NCI-H2171 treated with DMSO at 0.1 percent for 48 hours (cell line): ENCODE measurements around the gene TRAF5.
A peak's percentile ranks its signal among the peaks of the same experiment; 100 is the strongest.
"Not testable (repeated sequence)": the region's sequence is repeated elsewhere in the genome, so short reads cannot be mapped to it uniquely, and the experiment has no call there.

Source experiments
- DNase-seq: peaks from one replicate; lab custom pipeline; 2025; lab: John Stamatoyannopoulos, UW

TRAF5 gene

DNA sequence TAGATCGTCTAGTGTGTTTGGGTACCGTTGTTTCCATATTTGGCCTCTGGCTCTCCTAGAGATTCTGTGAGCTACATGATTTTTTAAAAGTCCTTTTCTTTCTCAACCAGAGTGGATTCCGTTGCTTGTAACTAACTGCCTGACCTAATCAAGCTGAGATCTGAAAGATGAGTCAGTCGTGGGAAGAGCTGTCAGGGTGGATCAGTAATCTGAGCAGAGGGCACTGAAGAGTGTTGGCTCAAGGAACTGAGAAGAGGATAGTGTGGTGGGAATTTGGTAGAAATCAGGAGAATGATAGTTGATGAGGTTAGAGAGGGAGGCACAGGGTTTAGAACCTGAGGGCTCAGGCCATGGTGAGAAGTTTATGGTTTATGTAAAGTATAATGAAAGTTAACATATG, 52.2 kb downstream of the TRAF5 start:
- no peak for DNase-seq

DNA sequence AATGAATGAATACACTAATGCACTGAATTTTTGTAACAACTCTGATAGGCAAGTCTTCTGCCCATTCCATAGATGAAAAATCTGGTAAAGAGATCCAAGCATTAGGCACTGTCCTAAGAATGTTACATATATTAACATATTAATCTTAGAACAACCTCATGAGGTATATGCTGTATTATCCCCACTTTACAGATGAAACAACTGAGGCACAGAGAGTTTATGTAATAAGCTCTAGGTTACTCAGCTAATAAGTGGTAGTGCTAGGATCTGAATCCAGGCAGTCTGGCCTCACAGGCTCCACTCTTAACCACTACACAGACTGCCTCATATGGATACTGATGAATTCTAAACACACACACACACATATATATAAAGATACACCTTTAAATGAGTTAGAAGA, 52.8 kb downstream of the TRAF5 start:
- DNase-seq = no peak

DNA sequence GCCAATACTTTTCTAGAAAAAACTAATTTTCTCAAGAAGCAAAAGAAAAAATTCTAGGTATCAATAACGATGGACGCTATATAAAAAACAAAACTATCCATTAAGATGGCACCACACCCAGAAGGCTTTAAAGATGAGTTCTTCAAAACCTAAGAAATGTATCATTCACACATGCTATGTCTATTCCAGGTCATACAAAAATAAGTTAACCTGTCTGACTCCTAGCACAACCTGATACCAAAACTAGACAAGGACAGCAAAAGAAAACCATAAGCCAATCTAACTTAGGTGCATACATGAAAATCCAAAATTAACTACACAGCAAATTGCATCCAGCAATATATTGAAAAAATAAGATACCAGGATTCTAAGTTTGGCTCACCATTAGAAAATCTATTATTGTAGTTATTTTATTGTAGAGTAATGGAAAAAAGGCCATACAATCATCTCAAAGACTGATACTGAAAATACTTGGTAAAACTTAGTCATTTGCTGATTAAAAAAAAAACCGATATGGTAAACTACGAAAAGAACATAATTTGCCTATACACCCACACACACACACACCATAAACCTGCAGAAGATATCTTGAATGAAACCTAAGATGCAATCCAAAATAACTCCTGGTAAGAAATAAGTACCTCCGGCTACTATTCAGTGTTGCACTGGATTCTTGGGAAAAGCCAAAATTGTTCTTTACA, 55.0 kb downstream of the TRAF5 start:
- DNase-seq = no peak

DNA sequence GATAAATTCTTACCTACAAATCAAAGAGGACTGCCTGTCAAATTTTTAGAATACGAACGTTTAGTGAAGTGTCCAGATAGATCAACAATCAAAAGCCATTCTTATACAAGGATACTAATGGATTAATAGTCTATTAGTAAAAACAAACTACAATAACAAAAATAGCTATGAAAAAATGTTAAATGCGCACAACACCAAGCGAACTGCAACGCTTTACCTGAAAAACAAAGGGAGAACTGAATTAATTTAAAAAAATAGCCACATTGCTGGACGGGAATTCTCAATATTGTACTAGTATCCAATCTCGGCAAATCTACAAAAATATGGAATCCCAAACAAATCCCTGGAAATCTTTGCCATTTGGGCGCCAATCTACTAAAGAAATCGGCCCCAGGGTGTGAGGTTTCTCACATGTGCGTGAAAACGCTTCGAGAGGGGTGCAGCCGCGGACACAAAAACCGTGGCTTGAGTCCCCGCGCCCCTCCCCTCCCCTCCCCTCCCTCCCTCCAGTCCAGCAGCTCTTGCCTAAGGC, 55.6 kb downstream of the TRAF5 start:
- DNase-seq = no peak

DNA sequence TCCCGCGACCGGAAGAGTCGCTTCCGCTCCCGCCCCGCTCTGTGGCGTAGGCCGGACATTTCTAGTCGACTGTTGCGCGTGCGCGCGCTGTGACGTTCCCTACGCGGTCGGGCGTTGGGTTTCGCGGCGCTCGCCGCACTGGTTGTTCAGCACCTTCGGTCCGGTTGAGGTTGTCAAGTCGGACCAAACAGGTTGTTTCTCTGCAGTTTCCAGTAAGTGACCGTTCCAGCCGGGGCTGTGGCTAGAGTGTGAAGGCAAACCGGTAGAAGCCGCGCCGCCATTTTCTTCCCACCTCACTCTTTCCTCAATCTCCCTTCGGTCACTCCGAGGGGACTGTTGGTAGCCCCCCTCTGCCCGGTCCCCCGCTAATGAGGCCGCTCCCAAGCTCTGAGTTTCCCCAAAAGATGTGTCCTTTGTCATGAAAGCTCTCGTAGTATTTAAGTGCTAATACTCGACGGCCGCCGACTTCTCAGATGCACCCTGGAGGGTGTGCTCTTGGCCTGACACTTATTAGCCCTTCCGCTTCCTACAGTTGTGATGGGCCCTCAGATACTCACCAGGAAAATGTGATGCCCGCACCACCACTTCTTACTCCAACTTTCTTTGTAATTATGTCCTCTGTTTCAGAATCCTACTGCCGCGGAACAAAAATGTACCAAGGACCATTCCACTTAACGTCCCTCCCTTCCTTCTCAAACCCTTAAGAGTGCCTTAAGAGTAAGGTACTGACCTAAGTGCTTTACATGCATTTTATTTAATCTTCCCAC, 56.3 kb downstream of the TRAF5 start:
- peak; percentile 75 for DNase-seq

DNA sequence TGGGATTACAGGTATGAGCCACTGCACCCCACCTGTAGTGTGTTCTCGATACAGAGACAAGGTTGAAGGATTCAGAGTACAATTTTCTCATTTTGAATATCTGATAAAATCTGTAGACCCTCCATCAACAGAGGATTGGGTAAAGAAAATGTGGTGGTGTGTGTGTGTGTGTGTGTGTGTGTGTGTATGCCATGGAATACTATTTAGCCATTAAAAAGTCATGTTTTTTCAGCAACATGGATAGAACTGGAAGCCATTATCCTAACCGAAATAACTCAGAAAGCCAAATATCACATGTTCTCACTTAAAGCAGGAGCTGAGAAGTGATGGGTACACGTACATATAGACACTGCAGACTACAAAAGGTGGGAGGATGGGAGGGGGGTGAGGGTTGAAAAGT, 57.9 kb downstream of the TRAF5 start:
- no peak for DNase-seq

DNA sequence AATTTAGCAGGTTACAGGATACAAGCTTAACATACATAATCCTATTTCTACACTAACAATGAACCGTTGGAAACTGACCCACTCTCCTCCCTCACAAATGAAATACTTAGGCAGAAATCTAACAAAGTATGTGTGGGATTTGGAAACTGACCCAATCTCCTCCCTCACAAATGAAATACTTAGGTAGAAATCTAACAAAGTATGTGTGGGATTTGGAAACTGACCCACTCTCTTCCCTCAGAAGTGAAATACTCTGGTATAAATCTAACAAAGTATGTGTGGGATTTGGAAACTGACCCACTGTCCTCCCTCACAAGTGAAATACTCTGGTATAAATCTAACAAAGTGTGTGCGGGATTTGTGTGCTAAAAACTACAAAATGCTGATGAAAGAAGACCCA, 60.3 kb downstream of the TRAF5 start:
- no peak for DNase-seq

DNA sequence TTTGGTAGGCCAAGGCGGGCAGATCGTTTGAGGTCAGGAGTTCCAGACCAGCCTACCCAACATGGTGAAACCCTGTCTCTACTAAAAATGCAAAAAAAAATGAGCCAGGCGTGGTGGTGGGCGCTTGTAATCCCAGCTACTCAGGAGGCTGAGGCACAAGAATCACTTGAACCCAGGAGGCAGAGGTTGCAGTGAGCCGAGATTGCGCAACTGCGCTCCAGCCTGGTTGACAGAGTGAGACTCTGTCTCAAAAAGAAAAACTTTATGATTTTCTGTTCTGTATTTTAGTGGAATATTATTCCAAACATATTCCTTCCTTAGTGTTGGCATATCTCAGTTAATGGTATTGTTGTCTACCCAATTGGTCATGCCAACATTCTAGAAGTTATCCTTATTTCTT, 64.2 kb downstream of the TRAF5 start:
- DNase-seq = not testable (repeated sequence)

DNA sequence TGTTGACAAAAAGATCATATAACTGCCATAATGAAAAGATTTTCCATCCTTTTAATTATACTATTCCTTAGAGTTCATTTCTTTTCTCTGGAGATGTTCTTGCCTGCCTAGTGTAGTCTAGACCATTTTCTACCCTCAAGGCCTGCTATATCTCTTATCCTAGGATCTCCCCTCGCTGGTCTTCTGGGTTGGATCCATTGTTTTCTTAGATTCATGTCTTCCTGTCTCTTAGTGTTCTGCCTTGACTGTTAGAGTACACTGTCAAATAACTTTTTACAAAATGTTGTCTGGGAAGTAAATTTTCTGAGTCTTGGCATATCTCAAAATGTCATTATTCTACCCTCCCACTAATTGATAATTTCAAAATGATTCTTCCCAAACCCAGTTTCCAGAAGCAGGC, 66.6 kb downstream of the TRAF5 start:
- no peak for DNase-seq

DNA sequence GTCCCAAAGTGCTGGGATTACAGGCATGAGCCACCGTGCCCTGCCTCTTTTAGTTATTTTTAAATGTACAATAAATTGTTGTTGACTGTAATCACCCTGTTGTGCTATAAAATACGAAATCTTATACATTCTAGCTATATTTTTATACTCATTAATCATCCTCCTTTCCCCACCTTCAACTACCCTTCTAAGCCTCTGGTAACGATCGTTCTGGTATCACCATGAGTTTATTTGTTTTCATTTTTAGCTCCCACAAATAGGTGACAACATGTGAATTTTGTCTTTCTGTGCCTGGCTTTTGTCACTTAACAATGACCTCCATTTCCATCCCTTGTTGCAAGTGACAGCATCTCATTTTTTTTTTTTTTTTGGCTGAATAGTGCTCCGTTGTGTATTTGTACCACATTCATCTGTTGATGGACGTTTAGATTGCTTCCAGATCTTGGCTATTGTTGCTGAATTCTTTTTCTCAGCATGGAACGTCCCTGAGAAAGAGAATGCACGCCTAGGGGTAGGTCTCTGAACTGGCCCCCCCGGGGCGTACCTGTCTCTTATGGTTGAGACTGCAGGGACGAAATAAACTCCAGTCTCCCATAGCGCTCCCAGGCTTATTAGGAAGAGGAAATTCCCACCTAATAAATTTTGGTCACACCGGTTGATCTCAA, 71.8 kb downstream of the TRAF5 start:
- not testable (repeated sequence) for DNase-seq

DNA sequence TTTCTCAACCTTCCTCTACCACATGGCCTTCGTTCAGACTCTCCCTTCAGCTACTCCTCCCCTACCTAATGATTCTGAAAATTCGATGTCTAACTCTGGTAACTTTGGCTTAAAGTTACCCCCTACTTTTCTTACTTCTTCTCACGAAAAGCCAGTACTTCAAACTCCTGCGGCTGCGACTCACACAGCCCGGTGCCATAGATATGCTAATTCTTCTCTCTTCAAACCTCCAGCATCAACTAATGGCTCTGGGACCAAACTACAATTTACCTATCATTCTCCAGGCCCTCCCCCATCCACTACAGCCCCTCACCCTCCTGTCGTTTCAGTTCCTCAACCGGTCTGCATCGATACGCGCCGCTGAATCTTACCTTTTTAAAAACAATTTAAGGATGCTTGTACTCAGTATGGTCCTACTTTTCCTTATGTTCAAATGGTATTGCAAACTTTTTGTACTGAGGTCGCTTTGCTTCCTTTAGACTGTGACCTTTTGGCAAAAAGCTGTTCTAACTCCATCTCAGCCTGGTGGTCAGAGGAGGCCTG, 73.3 kb downstream of the TRAF5 start:
- DNase-seq = not testable (repeated sequence)

DNA sequence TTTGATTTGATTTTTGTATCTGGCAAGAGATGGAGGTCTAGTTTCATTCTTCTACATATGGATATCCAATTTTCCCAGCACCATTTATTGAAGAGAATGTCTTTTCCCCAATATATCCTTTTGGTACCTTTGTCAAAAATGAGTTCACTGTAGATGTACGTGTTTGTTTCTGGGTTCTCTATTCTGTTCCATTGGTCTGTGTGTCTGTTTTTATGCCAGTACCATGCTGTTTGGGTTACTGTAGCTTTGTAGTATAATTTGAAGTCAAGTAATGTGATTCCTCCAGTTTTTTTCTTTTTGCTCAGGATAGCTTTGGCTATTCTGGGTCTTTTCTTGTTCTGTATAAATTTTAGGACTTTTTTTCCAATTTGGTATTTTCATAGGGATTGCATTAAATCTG, 75.1 kb downstream of the TRAF5 start:
- DNase-seq = not testable (repeated sequence)

DNA sequence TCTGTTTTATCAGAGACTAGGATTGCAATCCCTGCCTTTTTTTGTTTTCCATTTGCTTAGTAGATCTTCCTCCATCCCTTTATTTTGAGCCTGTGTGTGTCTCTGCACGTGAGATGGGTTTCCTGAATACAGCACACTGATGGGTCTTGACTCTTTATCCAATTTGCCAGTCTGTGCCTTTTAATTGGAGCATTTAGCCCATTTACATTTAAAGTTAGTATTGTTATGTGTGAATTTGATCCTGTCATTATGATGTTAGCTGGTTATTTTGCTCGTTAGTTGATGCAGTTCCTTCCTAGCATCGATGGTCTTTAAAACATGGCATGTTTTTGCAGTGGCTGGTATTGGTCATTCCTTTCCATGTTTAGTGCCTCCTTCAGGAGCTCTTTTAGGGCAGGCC, 79.5 kb downstream of the TRAF5 start:
- DNase-seq = not testable (repeated sequence)

DNA sequence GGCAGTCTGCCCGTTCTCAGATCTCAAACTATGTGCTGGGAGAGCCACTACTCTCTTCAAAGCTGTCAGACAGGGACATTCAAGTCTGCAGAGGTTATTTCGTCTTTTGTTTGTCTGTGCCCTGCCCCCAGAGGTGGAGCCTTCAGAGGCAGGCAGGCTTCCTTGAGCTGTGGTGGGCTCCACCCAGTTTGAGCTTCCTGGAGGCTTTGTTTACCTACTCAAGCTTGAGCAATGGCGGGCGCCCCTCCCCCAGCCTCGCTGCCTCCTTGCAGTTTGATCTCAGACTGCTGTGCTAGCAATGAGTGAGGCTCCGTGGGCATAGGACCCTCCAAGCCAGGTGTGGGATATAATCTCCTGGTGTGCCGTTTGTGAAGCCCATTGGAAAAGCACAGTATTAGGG, 81.1 kb downstream of the TRAF5 start:
- not testable (repeated sequence) for DNase-seq

DNA sequence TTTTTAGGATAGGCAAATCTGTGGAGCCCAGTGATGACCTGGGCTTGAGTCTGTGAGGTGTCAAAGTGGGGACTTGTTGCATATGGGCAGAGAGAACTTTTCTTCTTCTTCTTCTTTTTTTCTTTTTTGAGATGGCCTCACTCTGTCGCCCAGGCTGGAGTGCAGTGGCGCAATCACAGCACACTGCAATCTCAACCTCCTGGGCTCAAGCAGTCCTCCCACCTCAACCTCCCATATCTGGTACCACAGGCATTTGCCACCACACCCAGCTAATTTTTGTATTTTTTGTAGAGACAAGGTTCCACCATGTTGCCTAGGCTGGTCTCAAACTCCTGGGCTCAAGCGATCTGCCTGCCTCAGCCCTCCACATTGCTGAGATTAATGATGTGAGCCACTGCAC, 85.0 kb downstream of the TRAF5 start:
- DNase-seq = no peak

DNA sequence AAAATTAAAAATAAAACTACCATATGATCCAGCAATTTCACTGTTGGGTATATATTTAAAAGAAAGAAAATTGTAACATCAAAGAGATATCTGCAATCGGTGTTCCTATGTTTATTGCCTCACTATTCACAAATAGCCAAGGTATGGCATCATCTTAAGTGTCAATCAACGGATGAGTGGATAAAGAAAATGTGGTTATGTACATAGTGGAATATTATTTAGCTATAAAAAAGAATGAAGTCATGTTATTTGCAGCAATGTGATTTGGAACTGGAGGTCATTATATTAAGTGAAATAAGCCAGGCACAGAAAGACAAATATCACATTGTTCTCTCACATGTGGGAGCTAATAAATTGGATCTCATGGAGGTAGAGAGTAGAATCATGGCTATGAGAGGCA, 89.1 kb downstream of the TRAF5 start:
- no peak for DNase-seq

DNA sequence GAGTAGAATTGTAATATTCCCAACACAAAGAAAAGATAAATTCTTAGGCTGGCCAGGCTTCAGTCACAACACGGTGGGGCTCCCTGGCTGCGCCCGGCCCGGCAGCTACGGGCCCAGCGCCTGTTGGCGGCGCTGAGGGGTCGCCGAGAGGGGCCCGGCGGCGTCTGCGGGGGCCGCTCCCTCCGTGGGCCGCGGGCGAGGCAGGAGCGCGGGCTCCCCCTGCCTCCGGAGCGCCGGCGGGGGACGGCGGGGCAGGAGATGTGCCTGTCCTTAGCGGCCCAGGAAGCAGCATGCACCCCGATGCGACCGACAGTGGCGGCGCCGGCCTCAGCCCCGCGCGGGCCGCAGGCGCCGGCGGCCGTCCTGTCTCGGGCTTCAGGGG, 89.6 kb downstream of the TRAF5 start:
- DNase-seq = peak; percentile 41

DNA sequence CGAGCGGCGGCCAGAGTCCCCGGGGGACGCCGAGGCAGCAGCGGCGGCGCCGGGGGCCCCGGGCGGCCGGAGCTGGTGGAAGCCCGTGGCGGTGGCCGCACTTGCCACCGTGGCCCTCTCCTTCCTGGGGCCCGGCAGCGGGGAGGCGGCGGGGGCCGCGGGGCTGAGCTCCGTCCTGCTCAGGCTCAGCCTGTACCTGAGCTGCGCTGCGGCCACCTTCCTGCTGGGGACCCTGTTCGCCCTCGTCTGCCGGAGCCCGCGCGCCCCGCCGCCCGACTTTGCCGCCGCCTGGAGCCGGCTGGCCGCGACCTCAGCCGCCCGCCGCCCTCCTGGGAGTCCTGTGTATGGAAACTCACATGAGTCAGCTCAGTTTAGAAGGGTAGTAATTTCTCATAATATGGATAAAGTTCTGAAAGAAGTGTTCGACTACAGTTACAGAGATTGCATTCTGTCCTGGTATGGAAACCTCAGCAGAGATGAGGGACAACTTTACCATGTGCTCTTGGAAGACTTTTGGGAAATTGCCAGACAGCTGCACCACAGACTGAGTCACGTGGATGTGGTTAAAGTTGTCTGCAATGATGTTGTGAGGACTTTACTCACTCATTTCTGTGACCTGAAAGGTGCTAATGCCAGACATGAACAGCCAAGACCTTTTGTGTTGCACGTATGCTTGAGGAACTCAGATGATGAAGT, 90.1 kb downstream of the TRAF5 start:
- peak; percentile 53 for DNase-seq

DNA sequence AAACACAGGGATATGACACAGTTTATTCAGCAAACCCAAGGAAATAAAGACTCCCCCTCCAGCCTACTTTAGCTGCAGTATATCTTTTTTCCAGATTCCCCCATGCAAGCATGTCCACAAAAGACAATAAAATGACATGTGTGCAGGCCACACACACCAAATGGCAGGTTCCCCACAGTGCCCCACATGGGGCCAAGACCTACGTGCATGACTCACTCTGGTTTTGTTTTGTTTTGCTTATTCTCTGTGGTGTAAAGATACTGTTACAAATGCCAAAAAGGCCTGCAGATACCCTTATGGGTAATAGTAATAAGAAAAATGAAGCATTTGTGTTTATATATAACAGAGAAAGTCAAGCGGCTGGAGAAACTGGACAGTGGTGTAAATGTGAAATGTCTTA, 93.8 kb downstream of the TRAF5 start:
- DNase-seq = peak; percentile 10

DNA sequence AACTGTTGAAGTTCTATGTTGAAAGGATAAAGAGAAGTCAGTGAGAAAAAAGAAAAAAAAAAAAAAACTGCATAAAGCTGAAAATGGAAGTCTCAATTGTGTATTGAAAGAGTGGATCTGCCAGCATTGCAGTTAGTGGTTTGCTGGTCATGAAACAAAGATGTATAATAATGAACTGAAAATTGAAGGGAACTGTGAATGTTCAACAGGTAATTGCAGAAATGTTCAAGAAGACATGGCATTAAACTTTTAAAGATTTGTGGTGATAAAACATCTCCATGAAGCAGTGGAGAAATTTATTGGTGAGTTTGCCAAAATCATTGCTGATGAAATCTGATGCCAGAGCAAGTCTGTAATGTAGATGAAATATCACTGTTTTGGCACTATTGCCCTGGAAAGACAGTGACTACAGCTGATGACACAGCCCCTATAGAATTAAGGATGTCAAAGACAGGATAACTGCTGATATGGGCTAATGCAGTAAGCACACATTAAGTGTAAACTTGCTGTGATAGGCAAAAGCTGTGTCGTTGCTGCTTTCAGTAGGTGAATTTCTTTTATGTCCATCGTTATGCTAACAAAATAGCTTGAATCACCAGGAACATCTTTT, 94.3 kb downstream of the TRAF5 start:
- DNase-seq = no peak

DNA sequence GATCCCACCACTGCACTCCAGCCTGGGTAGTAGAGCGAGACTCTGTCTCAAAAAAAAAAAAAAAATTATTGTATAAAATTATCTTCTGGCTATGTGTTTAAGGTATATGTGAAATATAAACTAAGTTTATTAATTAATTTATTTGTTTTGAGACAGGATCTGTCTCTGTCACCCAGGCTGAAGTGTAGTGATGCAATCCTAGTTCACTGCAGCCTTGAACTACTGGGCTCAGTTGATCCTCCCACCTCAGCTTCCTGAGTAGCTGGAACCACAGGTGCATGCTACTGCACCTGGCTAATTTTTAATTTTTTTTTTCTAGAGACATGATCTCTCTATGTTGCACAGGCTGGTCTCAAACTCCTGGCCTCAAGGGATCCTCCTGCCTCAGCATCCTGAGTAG, 97.4 kb downstream of the TRAF5 start:
- DNase-seq = no peak
